ENCODE results near the gene ATP8A1.

ATP8A1 gene

GRCh38 chr4:42627885-42628646, 28.8 kb downstream of the ATP8A1 start:
- peak; percentile 9 to 15 for DNase-seq (ENCODE audit: low read depth in 2 of 2, low spot score in 1 of 2)

- DNase-seq (ENCODE audit: low read depth in 2 of 2, low spot score in 1 of 2), result no peak
Measured at GRCh38 chr4:42626629-42627146, 30.2 kb downstream of the ATP8A1 start.

- DNase-seq (ENCODE audit: low read depth in 2 of 2, low spot score in 1 of 2), result no peak
Measured at GRCh38 chr4:42625329-42625728, 31.6 kb downstream of the ATP8A1 start.

- no peak for DNase-seq (ENCODE audit: low read depth in 2 of 2, low spot score in 1 of 2)
Measured at GRCh38 chr4:42624551-42624950, 32.4 kb downstream of the ATP8A1 start.

- DNase-seq (ENCODE audit: low read depth in 2 of 2, low spot score in 1 of 2), result no peak
Measured at GRCh38 chr4:42618023-42618422, 38.9 kb downstream of the ATP8A1 start.

GRCh38 chr4:42617030-42617429, 39.9 kb downstream of the ATP8A1 start:
- DNase-seq (ENCODE audit: low read depth in 2 of 2, low spot score in 1 of 2), result no peak

- no peak for DNase-seq (ENCODE audit: low read depth in 2 of 2, low spot score in 1 of 2)
Measured at GRCh38 chr4:42616572-42616971, 40.3 kb downstream of the ATP8A1 start.

- no peak for DNase-seq (ENCODE audit: low read depth in 2 of 2, low spot score in 1 of 2)
Measured at GRCh38 chr4:42615131-42615763, 41.7 kb downstream of the ATP8A1 start.

GRCh38 chr4:42612898-42613297, 44.0 kb downstream of the ATP8A1 start:
- no peak for DNase-seq (ENCODE audit: low read depth in 2 of 2, low spot score in 1 of 2)

- no peak for DNase-seq (ENCODE audit: low read depth in 2 of 2, low spot score in 1 of 2)
Measured at GRCh38 chr4:42610941-42611340, 46.0 kb downstream of the ATP8A1 start.

GRCh38 chr4:42609051-42609450, 47.9 kb downstream of the ATP8A1 start:
- DNase-seq (ENCODE audit: low read depth in 2 of 2, low spot score in 1 of 2), result no peak

- no peak for DNase-seq (ENCODE audit: low read depth in 2 of 2, low spot score in 1 of 2)
Measured at GRCh38 chr4:42608551-42608950, 48.4 kb downstream of the ATP8A1 start.

GRCh38 chr4:42607011-42607726, 49.7 kb downstream of the ATP8A1 start:
- DNase-seq (ENCODE audit: low read depth in 2 of 2, low spot score in 1 of 2), result no peak

GRCh38 chr4:42605264-42605663, 51.6 kb downstream of the ATP8A1 start:
- no peak for DNase-seq (ENCODE audit: low read depth in 2 of 2, low spot score in 1 of 2)

- DNase-seq (ENCODE audit: low read depth in 2 of 2, low spot score in 1 of 2), result no peak
Measured at GRCh38 chr4:42603862-42604261, 53.0 kb downstream of the ATP8A1 start.

GRCh38 chr4:42600578-42600977, 56.3 kb downstream of the ATP8A1 start:
- DNase-seq (ENCODE audit: low read depth in 2 of 2, low spot score in 1 of 2), result no peak

GRCh38 chr4:42596918-42597317, 60.0 kb downstream of the ATP8A1 start:
- no peak for DNase-seq (ENCODE audit: low read depth in 2 of 2, low spot score in 1 of 2)

- no peak for DNase-seq (ENCODE audit: low read depth in 2 of 2, low spot score in 1 of 2)
Measured at GRCh38 chr4:42594888-42595287, 62.0 kb downstream of the ATP8A1 start.

GRCh38 chr4:42588909-42589308, 68.0 kb downstream of the ATP8A1 start:
- DNase-seq (ENCODE audit: low read depth in 2 of 2, low spot score in 1 of 2), result no peak

GRCh38 chr4:42586775-42587174, 70.1 kb downstream of the ATP8A1 start:
- DNase-seq (ENCODE audit: low read depth in 2 of 2, low spot score in 1 of 2), result no peak

- no peak for DNase-seq (ENCODE audit: low read depth in 2 of 2, low spot score in 1 of 2)
Measured at GRCh38 chr4:42579903-42580302, 77.0 kb downstream of the ATP8A1 start.

GRCh38 chr4:42578187-42578586, 78.7 kb downstream of the ATP8A1 start:
- DNase-seq (ENCODE audit: low read depth in 2 of 2, low spot score in 1 of 2), result no peak
